Inflammatory macrophage treated with lipopolysaccharide for 4 hours (primary cell): ENCODE data around the gene NPDC1.

Source experiments
- DNase-seq: peaks from one replicate; pipeline ENCODE4 v3.0.0-alpha.2; 2020

Gene NPDC1

GRCh38 chr9:137023157-137023556 lies 22.8 kb downstream of the NPDC1 start:
- DNase-seq, result no peak

GRCh38 chr9:137022662-137023008 lies 23.3 kb downstream of the NPDC1 start:
- DNase-seq, result no peak

GRCh38 chr9:137021979-137022661 lies 23.9 kb downstream of the NPDC1 start:
- DNase-seq, result peak; percentile 88

GRCh38 chr9:137021568-137021978 lies 24.4 kb downstream of the NPDC1 start:
- DNase-seq, result no peak

- DNase-seq, result no peak
Measured at GRCh38 chr9:137020771-137021567, 25.0 kb downstream of the NPDC1 start.

GRCh38 chr9:137019891-137020683 lies 25.9 kb downstream of the NPDC1 start:
- no peak for DNase-seq

- DNase-seq, result no peak
Measured at GRCh38 chr9:137018761-137019559, 27.0 kb downstream of the NPDC1 start.

GRCh38 chr9:137017791-137018497 lies 28.0 kb downstream of the NPDC1 start:
- no peak for DNase-seq

GRCh38 chr9:137017071-137017470 lies 28.9 kb downstream of the NPDC1 start:
- DNase-seq, result no peak

GRCh38 chr9:137016436-137016835 lies 29.5 kb downstream of the NPDC1 start:
- no peak for DNase-seq

- no peak for DNase-seq
Measured at GRCh38 chr9:137015976-137016375, 30.0 kb downstream of the NPDC1 start.

- DNase-seq, result no peak
Measured at GRCh38 chr9:137015540-137015930, 30.4 kb downstream of the NPDC1 start.

GRCh38 chr9:137014776-137015539 lies 31.0 kb downstream of the NPDC1 start:
- DNase-seq, result no peak

- DNase-seq, result no peak
Measured at GRCh38 chr9:137014166-137014565, 31.8 kb downstream of the NPDC1 start.

- no peak for DNase-seq
Measured at GRCh38 chr9:137013571-137013940, 32.4 kb downstream of the NPDC1 start.

- no peak for DNase-seq
Measured at GRCh38 chr9:137012694-137013570, 33.0 kb downstream of the NPDC1 start.

GRCh38 chr9:137011907-137012675 lies 33.9 kb downstream of the NPDC1 start:
- no peak for DNase-seq

GRCh38 chr9:137011156-137011555 lies 34.8 kb downstream of the NPDC1 start:
- no peak for DNase-seq

- no peak for DNase-seq
Measured at GRCh38 chr9:137009938-137010732, 35.8 kb downstream of the NPDC1 start.
